ENCODE measurements around the gene STX12. TPM values are rescaled to one million over a fixed set of nuclear protein-coding genes. Genes with fewer than 3 reads are reported as not detected.

The STX12 gene
- total and polyA plus RNA-seq, 2 of the 4 experiments (the other 2 are of a cell fraction): 28.6 to 54.8 TPM

DNA sequence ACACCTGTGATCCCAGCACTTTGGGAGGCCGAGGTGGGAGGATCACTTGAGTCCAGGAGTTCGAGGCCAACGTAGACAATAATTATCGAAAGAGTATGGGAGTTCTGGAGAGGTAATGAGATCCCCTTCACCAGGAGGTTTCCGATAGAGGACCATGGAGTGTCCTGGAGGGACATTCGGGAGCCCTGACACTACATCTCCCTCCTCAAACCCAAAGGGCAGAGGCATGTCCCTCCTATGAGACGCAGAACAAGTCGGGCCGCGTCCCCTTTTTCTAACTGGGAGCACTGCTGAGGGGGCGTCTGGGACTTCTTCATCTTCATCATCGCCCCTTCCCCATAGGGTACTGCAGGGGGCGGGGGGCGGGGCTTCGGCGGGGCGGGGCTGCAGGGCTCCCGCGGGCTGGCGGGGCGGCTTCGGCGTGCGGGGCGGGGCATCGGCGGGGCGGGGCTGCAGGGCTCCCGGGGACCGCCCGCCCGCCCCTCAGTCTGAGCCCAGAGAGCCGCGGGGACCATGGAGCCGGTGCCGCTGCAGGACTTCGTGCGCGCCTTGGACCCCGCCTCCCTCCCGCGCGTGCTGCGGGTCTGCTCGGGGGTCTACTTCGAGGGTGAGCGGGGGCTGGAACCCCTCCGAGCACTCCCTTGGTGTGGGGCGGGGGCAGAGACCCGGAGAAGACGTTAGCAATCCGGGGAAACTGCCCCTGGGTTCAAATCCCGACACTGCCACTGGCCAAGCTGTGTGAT lies 99.2 kb downstream of the STX12 start, which contains the start of gene THEMIS2:
TSS of gene THEMIS2 (plus strand) at position 486 of the 743 bp plus-strand sequence. CDS start at position 514, 28 bp downstream.
- dilution Hi-C loops (cut with HindIII; ENCODE audit: low sequenced_read_pairs, unreplicated experiment) (no loop called here), intact Hi-C loops (cut with micrococcal nuclease) (no loop called here), in situ Hi-C loops (cut with MboI; ENCODE audit: low sequenced_read_pairs) (loop anchor here (25.0 kb wide), 1 partner anchor 340 kb away; no protein-coding TSS in a partner anchor)
- POLR2A ChIA-PET (ENCODE audit: unreplicated experiment): no interaction called here
- Histone ChIP-seq H4K20me1 (ENCODE audit: insufficient read depth, low read length) (peaks cover 3% of the 10 kb centered on the region), H3K27me3 (ENCODE audit: control insufficient read depth, insufficient read depth, low read length) (no peaks in the 10 kb centered on the region), H3K27ac (ENCODE audit: insufficient read depth, low read length) (no peak within 1 kb of the TSS; the same call in 1 of the 2 replicates), H2BK120ac (ENCODE audit: low read depth, low read length) (peak within 1 kb of the TSS; percentile 19), H3K18ac (ENCODE audit: low read depth, low read length) (0 out of 2 replicates have a peak within 1 kb of the TSS, but pooled peaks have one; percentile 1), H3K9me1 (ENCODE audit: insufficient read depth, low read length) (peaks cover 17% of the 10 kb centered on the region), H3K4me1 (ENCODE audit: control insufficient read depth, insufficient read depth, low read length) (peaks cover 9% of the 10 kb centered on the region), H3K23ac (ENCODE audit: low read depth, low read length) (peak within 1 kb of the TSS; percentile 12), H4K8ac (ENCODE audit: low read depth in 2 of 2, low read length in 2 of 2) (peak within 1 kb of the TSS; percentile 39 to 71; a peak in 2 of 4 replicates), H2AK5ac (ENCODE audit: low read depth, low read length) (peak within 1 kb of the TSS; percentile 70; the same call in 1 of the 2 replicates), H2AFZ (replicated peaks; ENCODE audit: low read length, poor library complexity) (peak within 1 kb of the TSS; percentile 93), H4K5ac (ENCODE audit: low read depth, low read length) (peak within 1 kb of the TSS; percentile 21), H2AK9ac (replicated peaks; ENCODE audit: low read depth, low read length, poor library complexity) (peak within 1 kb of the TSS; percentile 60), H2BK15ac (ENCODE audit: low read depth, low read length) (no peak within 1 kb of the TSS; the same call in 2 of the 3 replicates), H4K91ac (ENCODE audit: insufficient read depth, low read depth, low read length) (no peak within 1 kb of the TSS; the same call in 1 of the 2 replicates), H3K9me3 (ENCODE audit: control insufficient read depth, insufficient read depth, low read length) (no peaks in the 10 kb centered on the region), H3K56ac (ENCODE audit: extremely low read depth, insufficient read depth, low read length) (no peak within 1 kb of the TSS), H3K79me1 (ENCODE audit: low read depth in 1 of 2, low read length in 2 of 2) (peaks cover 0 to 6% of the 10 kb centered on the region in 2 experiments; a peak in 1 of 4 replicates), H2BK20ac (ENCODE audit: low read depth, low read length) (no peak within 1 kb of the TSS; the same call in 1 of the 2 replicates), H3K4me2 (ENCODE audit: low read depth, low read length) (peak within 1 kb of the TSS; percentile 91), H3K9ac (ENCODE audit: low read depth, low read length) (peak within 1 kb of the TSS; percentile 51), H3K14ac (replicated peaks; ENCODE audit: low read depth, low read length) (peak within 1 kb of the TSS; percentile 58; the same call in 1 of the 2 replicates), H3K4me3 (ENCODE audit: insufficient read depth, low read depth, low read length) (peak within 1 kb of the TSS; percentile 81), H2BK5ac (ENCODE audit: low read depth, low read length, poor library complexity, severe bottlenecking) (no peak within 1 kb of the TSS), H3K4ac (ENCODE audit: low read depth, low read length) (peak within 1 kb of the TSS; percentile 33), H3K36me3 (ENCODE audit: control insufficient read depth, insufficient read depth, low read length) (peaks cover 2% of the 10 kb centered on the region; the same call in 1 of the 2 replicates)
- TF ChIP-seq RCOR1 (IDR thresholded peaks at IDR 0.05; ENCODE audit: insufficient replicate concordance, low read length): no peak
- TF ChIP-seq, protein P1, sequence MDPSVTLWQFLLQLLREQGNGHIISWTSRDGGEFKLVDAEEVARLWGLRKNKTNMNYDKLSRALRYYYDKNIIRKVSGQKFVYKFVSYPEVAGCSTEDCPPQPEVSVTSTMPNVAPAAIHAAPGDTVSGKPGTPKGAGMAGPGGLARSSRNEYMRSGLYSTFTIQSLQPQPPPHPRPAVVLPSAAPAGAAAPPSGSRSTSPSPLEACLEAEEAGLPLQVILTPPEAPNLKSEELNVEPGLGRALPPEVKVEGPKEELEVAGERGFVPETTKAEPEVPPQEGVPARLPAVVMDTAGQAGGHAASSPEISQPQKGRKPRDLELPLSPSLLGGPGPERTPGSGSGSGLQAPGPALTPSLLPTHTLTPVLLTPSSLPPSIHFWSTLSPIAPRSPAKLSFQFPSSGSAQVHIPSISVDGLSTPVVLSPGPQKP (IDR thresholded peaks at IDR 0.05; ENCODE audit: borderline replicate concordance, low read depth, low read length): no peak
- BruUV-seq (replicated peaks): no TSS peak
- DNase-seq (no peak), ATAC-seq (ENCODE audit: low read depth) (peak; percentile 95)
- WGBS, 2 experiments (ENCODE audit: extremely low coverage in 2 of 2, insufficient read length in 1 of 2): 2% methylated on average over 20 of the region's 53 CpGs; no CpG with 5 or more reads in 1 of the 2 experiments
- CTCF ChIA-PET: interaction anchor here (0.6 kb wide), 1 partner anchor 27 kb away, joined by 3 read pairs; no protein-coding TSS in a partner anchor

All from IMR-90 (cell line).